Transverse colon (tissue), 4 donors: ENCODE measurements around the gene CCDC201. TPM values are rescaled to one million over a fixed set of nuclear protein-coding genes. Genes with fewer than 3 reads are reported as not detected.

Source experiments
- DNase-seq: peaks from one replicate; pipeline ENCODE4 v3.0.0-alpha.2; 2019
- H3K27ac ChIP-seq, 4 donors: fragments of 200-600 bp; sonication (generic); 2 replicates each; pipeline ENCODE4 v1.5.1; 2016 to 2018; ENCODE audit warnings: inconsistent platforms in 4 of 4
- H3K27me3 ChIP-seq: fragments of 200-600 bp; sonication (generic); 2 replicates; pipeline ENCODE4 v1.5.1; 2017; ENCODE audit warnings: inconsistent platforms
- H3K36me3 ChIP-seq, 4 donors: fragments of 200-600 bp; sonication (generic); 2 replicates each; pipeline ENCODE4 v1.5.1; 2017 to 2019; ENCODE audit warnings: inconsistent platforms in 4 of 4
- H3K4me1 ChIP-seq, 4 donors: fragments of 200-600 bp; sonication (generic); 2 replicates each; pipeline ENCODE4 v1.5.1; 2017 to 2020; ENCODE audit warnings: inconsistent platforms in 4 of 4
- H3K4me3 ChIP-seq, 4 donors: fragments of 200-600 bp; sonication (generic); 1 replicate in 1 of 4; 2 replicates in 3 of 4; pipeline versions ENCODE4 v1.5.1 to v1.6.1; 2017 to 2019; ENCODE audit warnings: inconsistent platforms in 4 of 4
- H3K9me3 ChIP-seq, 2 donors: fragments of 200-600 bp; sonication (generic); 2 replicates each; pipeline ENCODE4 v1.5.1; 2017 to 2019; ENCODE audit warnings: inconsistent platforms in 2 of 2
- EP300 ChIP-seq: sonication (generic); formaldehyde crosslinking; IDR thresholded peaks from one replicate; pipeline ENCODE4 v1.6.1; 2017; ENCODE audit warnings: antibody characterized with exemption, low read depth
- POLR2A ChIP-seq: fragments of 450-650 bp; IDR thresholded peaks from one replicate; pipeline ENCODE4 v1.6.1; 2016; ENCODE audit warnings: antibody characterized with exemption, mild to moderate bottlenecking, moderate library complexity
- POLR2AphosphoS5 ChIP-seq, 3 donors: sonication (generic); formaldehyde crosslinking; IDR thresholded peaks; one replicate each; pipeline ENCODE4 v1.6.1; 2016; ENCODE audit warnings: antibody characterized with exemption in 3 of 3
- WGBS, 2 donors: methylation state at CpG; one replicate each; pipeline ENCODE4 v1.1.5; 2018; ENCODE audit warnings: low coverage in 1 of 2; 5-methylcytosine and 5-hydroxymethylcytosine counted together
- in situ Hi-C, 4 donors: fragments of 200-750 bp; cut with MboI; loops; one replicate each; pipeline versions ENCODE4 v1.15.0 to v1.15.1; 2017; ENCODE audit warnings: low sequenced_read_pairs in 3 of 4, low pct_ligation_motif_present in 1 of 4, low pct_unique_long_range_greater_than_20kb in 1 of 4
- intact Hi-C: fragments of 100-400 bp; cut with DNase I; formaldehyde crosslinking; loops from one replicate; pipeline ENCODE4 v1.15.1; 2023; ENCODE audit warnings: low total_unique reads
- total RNA-seq, 4 donors: library from RNA; depleted of rRNA; stranded (reverse); fragments of >200 nt; gene quantifications; one replicate each; pipeline ENCODE4 v1.1.0, GENCODE V29; 2016
- TF ChIP-seq, protein P1 (sequence below), 5 experiments: fragments of 200-600 bp in 3 of 5; fragments of 450-650 bp in 2 of 5; sonication (generic) in 3 of 5; IDR thresholded peaks; 1 replicate in 2 of 5; 2 replicates in 3 of 5; pipeline ENCODE4 v1.5.1; 2016 to 2017; ENCODE audit warnings: antibody characterized with exemption in 5 of 5, inconsistent platforms in 3 of 5, mild to moderate bottlenecking in 2 of 5, moderate library complexity in 1 of 5

The CCDC201 gene
- total RNA-seq, 4 donors from 2014 or later, result not detected

DNA sequence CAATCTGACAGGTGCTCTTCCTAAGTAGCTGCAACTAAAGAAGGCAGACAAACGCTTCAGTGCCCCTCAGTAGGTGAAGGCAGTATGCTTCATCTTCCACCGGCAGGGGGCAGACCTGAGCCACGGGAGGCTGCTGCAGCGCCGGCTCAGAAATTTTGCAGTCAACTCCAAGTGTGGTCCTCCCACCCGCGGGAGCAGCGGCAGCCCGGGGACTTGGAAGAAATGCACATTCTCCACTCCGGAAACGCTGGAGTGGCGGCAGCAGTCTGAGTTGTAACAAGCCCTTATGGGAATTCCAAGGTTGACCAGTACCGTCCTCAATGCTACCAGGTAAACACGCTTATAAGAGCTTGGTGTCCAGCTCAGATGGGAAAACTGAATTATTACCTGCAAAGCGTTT lies 44.8 kb upstream of the CCDC201 start:
- intact Hi-C loops (loop anchor here (1.0 kb wide), 1 partner anchor 1262 kb away; no protein-coding TSS in a partner anchor), in situ Hi-C loops (loop anchor here (5.0 to 25.0 kb wide), 4 partner anchors 1177 to 1270 kb away; no protein-coding TSS in a partner anchor)
- Histone ChIP-seq H3K36me3 (no peaks in the 10 kb centered on the region), H3K27ac (no peak overlapping the region), H3K4me3 (peak overlapping the region in 1 of 4 donors; percentile 24), H3K4me1 (peaks cover 0 to 27% (median 19%) of the 10 kb centered on the region in 4 donors), H3K27me3 (peaks cover 52% of the 10 kb centered on the region), H3K9me3 (no peaks in the 10 kb centered on the region)
- 7 to 10% methylated on average over 4 to 15 of the region's 15 CpGs for WGBS, 2 donors
- TF ChIP-seq, protein P1, sequence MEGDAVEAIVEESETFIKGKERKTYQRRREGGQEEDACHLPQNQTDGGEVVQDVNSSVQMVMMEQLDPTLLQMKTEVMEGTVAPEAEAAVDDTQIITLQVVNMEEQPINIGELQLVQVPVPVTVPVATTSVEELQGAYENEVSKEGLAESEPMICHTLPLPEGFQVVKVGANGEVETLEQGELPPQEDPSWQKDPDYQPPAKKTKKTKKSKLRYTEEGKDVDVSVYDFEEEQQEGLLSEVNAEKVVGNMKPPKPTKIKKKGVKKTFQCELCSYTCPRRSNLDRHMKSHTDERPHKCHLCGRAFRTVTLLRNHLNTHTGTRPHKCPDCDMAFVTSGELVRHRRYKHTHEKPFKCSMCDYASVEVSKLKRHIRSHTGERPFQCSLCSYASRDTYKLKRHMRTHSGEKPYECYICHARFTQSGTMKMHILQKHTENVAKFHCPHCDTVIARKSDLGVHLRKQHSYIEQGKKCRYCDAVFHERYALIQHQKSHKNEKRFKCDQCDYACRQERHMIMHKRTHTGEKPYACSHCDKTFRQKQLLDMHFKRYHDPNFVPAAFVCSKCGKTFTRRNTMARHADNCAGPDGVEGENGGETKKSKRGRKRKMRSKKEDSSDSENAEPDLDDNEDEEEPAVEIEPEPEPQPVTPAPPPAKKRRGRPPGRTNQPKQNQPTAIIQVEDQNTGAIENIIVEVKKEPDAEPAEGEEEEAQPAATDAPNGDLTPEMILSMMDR (IDR thresholded peaks at IDR 0.05), result peak; percentile 74 to 96 (median 93)
- TF ChIP-seq POLR2AphosphoS5 (IDR thresholded peaks at IDR 0.05), result no peak
- TF ChIP-seq EP300, result no peak
- no peak for TF ChIP-seq POLR2A
- peak; percentile 77 for DNase-seq

DNA sequence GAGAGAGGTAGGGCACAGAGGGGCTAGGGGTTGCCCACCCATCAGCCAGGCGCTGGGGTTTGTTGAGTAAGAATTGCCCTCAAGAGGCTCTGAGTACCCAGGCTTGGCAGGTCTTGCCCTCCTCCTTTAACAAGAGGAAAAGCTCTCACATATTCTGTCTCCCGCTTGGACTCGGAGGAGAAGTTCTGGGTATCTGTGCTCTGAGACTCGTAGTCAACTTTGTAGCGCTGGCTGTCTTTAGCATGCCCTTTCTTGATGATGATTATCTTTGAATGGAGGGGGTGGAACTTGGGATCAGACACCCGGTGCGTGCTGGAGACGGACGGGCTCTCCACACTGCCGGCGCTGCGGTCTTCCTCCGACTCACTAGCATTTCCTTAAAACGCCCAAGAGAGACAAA lies 44.2 kb upstream of the CCDC201 start:
- Histone ChIP-seq H3K27ac (no peak overlapping the region), H3K9me3 (no peaks in the 10 kb centered on the region), H3K4me1 (peaks cover 0 to 26% (median 15%) of the 10 kb centered on the region in 4 donors), H3K4me3 (no peak overlapping the region), H3K27me3 (peaks cover 46% of the 10 kb centered on the region), H3K36me3 (no peaks in the 10 kb centered on the region)
- TF ChIP-seq POLR2AphosphoS5 (IDR thresholded peaks at IDR 0.05), result no peak
- WGBS, 2 donors, result 81% methylated on average over 14 of the region's 14 CpGs; no CpG with 5 or more reads in 1 of the 2 donors
- intact Hi-C loops (no loop called here), in situ Hi-C loops (loop anchor here (5.0 to 25.0 kb wide), 4 partner anchors 1178 to 1270 kb away; no protein-coding TSS in a partner anchor)
- DNase-seq, result no peak

DNA sequence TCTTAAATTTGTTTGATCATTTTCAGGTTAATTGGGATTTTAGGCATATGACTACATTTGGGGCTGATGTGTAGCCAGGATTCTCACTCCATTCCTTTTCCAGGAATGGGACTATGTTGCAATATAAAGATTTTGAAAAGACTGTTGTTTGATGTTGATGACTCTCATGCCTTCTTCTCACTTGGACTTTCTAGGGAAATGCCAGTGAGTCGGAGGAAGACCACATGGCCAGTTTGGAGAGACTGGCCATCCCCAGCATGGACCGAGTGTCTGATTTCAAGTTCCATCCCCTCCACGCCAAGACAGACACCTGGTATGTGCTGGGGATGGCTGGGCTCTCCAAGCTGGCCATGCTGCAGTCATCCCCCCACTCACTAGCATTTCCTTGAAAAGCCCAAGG lies 42.7 kb upstream of the CCDC201 start:
- in situ Hi-C loops, result loop anchor here (5.0 to 25.0 kb wide), 4 partner anchors 1179 to 1272 kb away; no protein-coding TSS in a partner anchor
- Histone ChIP-seq H3K4me1 (peaks cover 0 to 13% (median 5%) of the 10 kb centered on the region in 4 donors), H3K9me3 (no peaks in the 10 kb centered on the region), H3K36me3 (no peaks in the 10 kb centered on the region), H3K4me3 (no peak overlapping the region), H3K27ac (no peak overlapping the region), H3K27me3 (peaks cover 31% of the 10 kb centered on the region)
- 79% methylated on average over 3 of the region's 3 CpGs; no CpG with 5 or more reads in 1 of the 2 donors for WGBS, 2 donors
- no peak for DNase-seq
- intact Hi-C loops, result no loop called here
- TF ChIP-seq, protein P1 (IDR thresholded peaks at IDR 0.05), result no peak
- no peak for TF ChIP-seq EP300
- no peak for TF ChIP-seq POLR2AphosphoS5 (IDR thresholded peaks at IDR 0.05)
- no peak for TF ChIP-seq POLR2A

DNA sequence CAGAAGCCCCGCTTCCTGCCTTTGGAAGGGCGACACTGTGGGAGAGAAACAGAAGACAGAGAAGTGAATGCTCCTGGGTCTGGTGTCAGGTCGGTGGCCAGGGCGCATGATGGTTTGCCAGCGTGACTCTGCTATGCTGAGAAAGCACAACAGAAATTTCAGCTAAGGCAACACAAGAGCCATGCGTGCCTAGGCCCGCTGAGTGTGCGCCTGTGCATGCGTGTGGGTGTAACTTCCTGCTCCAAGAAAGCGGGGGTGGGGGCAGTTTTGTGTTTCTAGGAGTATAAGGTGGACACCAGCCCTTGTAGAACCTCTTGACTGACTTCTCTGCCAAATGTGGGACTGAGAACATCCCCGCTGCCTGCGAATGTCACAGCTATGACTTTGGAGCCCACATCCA lies 42.0 kb upstream of the CCDC201 start:
- WGBS, 2 donors, result 88% methylated on average over 12 of the region's 12 CpGs; no CpG with 5 or more reads in 1 of the 2 donors
- H3K9me3 ChIP-seq, result no peaks in the 10 kb centered on the region
- peaks cover 24% of the 10 kb centered on the region for H3K27me3 ChIP-seq
- H3K36me3 ChIP-seq, result no peaks in the 10 kb centered on the region
- DNase-seq, result no peak
- no peak overlapping the region for H3K27ac ChIP-seq
- no peak overlapping the region for H3K4me3 ChIP-seq
- intact Hi-C loops, result loop anchor here (1.0 kb wide), 1 partner anchor 1202 kb away; no protein-coding TSS in a partner anchor
- in situ Hi-C loops, result loop anchor here (5.0 to 25.0 kb wide), 4 partner anchors 1180 to 1272 kb away; no protein-coding TSS in a partner anchor
- no peak for TF ChIP-seq EP300
- TF ChIP-seq POLR2AphosphoS5 (IDR thresholded peaks at IDR 0.05), result no peak
- no peak for TF ChIP-seq POLR2A
- TF ChIP-seq, protein P1 (IDR thresholded peaks at IDR 0.05), result no peak
- peaks cover 0 to 6% (median 2%) of the 10 kb centered on the region in 4 donors for H3K4me1 ChIP-seq
